ENCODE data around the gene MED7. TPM values are rescaled to one million over a fixed set of nuclear protein-coding genes. Genes with fewer than 3 reads are reported as not detected.

MED7 gene
- total and polyA plus RNA-seq, 2 of the 8 experiments (the other 6 are each of a cell fraction or from before 2014, with no cell fraction given), result 6.9 to 9.5 TPM

DNA sequence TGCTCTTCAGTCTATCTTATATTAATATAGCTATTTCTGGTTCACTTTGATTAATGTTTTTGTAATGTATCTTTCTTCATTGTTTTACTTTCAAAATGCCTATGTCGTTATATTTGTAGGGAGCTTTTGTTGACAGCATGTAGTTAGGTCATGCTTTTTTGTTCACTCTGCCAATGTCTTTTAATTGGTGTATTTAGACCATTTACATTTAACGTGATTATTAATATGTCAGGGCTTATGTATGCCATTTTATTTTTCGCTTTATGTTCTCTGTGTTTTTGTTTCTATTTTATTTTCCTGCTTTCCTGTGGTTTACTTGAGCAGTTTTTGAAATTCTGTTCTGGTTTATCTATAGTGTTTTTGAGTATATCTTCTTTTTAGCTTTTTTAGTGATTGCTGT is 12.6 kb upstream of the MED7 start:
- CTCF ChIA-PET (ENCODE audit: partially characterized antibody), result no interaction called here
- H3K23ac ChIP-seq (ENCODE audit: insufficient read length), result no peak overlapping the region
- H3K9ac ChIP-seq (replicated peaks in 1 of 4; ENCODE audit: extremely low read depth in 1 of 4, low read depth in 3 of 4, low read length in 3 of 4), result no peak overlapping the region
- no peaks in the 10 kb centered on the region for H3K36me3 ChIP-seq (ENCODE audit: control insufficient read depth in 2 of 4, insufficient read depth in 4 of 4, low read length in 3 of 4)
- no peaks in the 10 kb centered on the region for H3K79me1 ChIP-seq (ENCODE audit: low read depth, low read length)
- H3K4me2 ChIP-seq (ENCODE audit: insufficient read depth in 1 of 2, low read depth in 2 of 2, low read length in 2 of 2), result no peak overlapping the region
- no peaks in the 10 kb centered on the region for H3K9me3 ChIP-seq (ENCODE audit: insufficient read depth in 2 of 2, low read depth in 1 of 2, low read length in 1 of 2)
- H2BK12ac ChIP-seq (ENCODE audit: low read depth, low read length), result no peak overlapping the region
- FAIRE-seq (no peak), DNase-seq (ENCODE audit: low read depth in 1 of 2, low spot score in 2 of 2) (no peak)
- no peak overlapping the region for H2BK120ac ChIP-seq (replicated peaks; ENCODE audit: low read depth, low read length)
- no peak overlapping the region for H3K4ac ChIP-seq (replicated peaks; ENCODE audit: insufficient read length, low read depth, low read length)
- H2BK5ac ChIP-seq (ENCODE audit: low read depth, low read length), result no peak overlapping the region
- no peaks in the 10 kb centered on the region for H3K79me2 ChIP-seq (ENCODE audit: control insufficient read depth in 1 of 2, insufficient read depth in 2 of 2, low read length in 2 of 2)
- H3K18ac ChIP-seq (ENCODE audit: extremely low read depth, low read length), result no peak overlapping the region
- POLR2A ChIA-PET (ENCODE audit: partially characterized antibody), result no interaction called here
- H3K14ac ChIP-seq (ENCODE audit: insufficient read length), result no peak overlapping the region
- H3K23me2 ChIP-seq (ENCODE audit: low read depth, low read length), result no peaks in the 10 kb centered on the region
- H3K4me3 ChIP-seq (ENCODE audit: extremely low read depth in 1 of 4, insufficient read depth in 2 of 4, low read depth in 3 of 4, low read length in 4 of 4), result no peak overlapping the region
- H3K27ac ChIP-seq (ENCODE audit: low read depth, low read length), result no peak overlapping the region
- no peak overlapping the region for H2AK5ac ChIP-seq (ENCODE audit: low read depth, low read length)
- no peak overlapping the region for H3K56ac ChIP-seq (replicated peaks; ENCODE audit: insufficient read length, low read depth, low read length)
- no peak overlapping the region for H4K5ac ChIP-seq (ENCODE audit: insufficient read length, low read depth, low read length)
- no peak overlapping the region for H2BK15ac ChIP-seq (ENCODE audit: low read length)
- no peak overlapping the region for H4K8ac ChIP-seq (ENCODE audit: extremely low read depth, insufficient read depth, low read length)
- no peaks in the 10 kb centered on the region for H3K27me3 ChIP-seq (replicated peaks in 1 of 4; ENCODE audit: control insufficient read depth in 3 of 4, extremely low read depth in 1 of 4, insufficient read depth in 3 of 4, low read length in 3 of 4)
- no peak overlapping the region for H2BK20ac ChIP-seq (ENCODE audit: low read length)
- WGBS, 2 experiments (ENCODE audit: extremely low coverage in 1 of 2, insufficient coverage in 1 of 2, insufficient read length in 1 of 2, insufficient replicate concordance in 2 of 2, low coverage in 1 of 2, low lambda C conversion rate in 2 of 2, missing lambda C conversion rate in 1 of 2), result 92% methylated on average over 3 of the region's 3 CpGs; no CpG with 5 or more reads in 1 of the 2 experiments
- H4K91ac ChIP-seq (replicated peaks; ENCODE audit: insufficient read length, low read length), result no peak overlapping the region
- no peaks in the 10 kb centered on the region for H3K4me1 ChIP-seq (replicated peaks in 1 of 4; ENCODE audit: control insufficient read depth in 3 of 4, insufficient read depth in 4 of 4, low read length in 3 of 4)
- TF ChIP-seq JUND (IDR thresholded peaks at IDR 0.05; ENCODE audit: low read length) (no peak), CTBP2 (IDR thresholded peaks at IDR 0.05; ENCODE audit: borderline replicate concordance, insufficient read depth, insufficient read length, low read length) (no peak), CHD2 (IDR thresholded peaks at IDR 0.05; ENCODE audit: low read length) (no peak), KDM4A (IDR thresholded peaks at IDR 0.05; ENCODE audit: low read depth, low read length, severe bottlenecking) (no peak), ZNF274 (IDR thresholded peaks at IDR 0.05; ENCODE audit: borderline replicate concordance, extremely low read depth, low read length) (no peak), BACH1 (IDR thresholded peaks at IDR 0.05; ENCODE audit: low read length) (no peak), KDM1A (IDR thresholded peaks at IDR 0.05; ENCODE audit: borderline replicate concordance, low read length) (no peak)
- TF ChIP-seq, protein P1, sequence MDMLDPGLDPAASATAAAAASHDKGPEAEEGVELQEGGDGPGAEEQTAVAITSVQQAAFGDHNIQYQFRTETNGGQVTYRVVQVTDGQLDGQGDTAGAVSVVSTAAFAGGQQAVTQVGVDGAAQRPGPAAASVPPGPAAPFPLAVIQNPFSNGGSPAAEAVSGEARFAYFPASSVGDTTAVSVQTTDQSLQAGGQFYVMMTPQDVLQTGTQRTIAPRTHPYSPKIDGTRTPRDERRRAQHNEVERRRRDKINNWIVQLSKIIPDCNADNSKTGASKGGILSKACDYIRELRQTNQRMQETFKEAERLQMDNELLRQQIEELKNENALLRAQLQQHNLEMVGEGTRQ (IDR thresholded peaks at IDR 0.05; ENCODE audit: low read length), result no peak
- H2AFZ ChIP-seq (ENCODE audit: low read length), result no peak overlapping the region
- H4K20me1 ChIP-seq (replicated peaks in 1 of 2; ENCODE audit: control insufficient read depth in 1 of 2, insufficient read depth in 2 of 2, low read length in 2 of 2), result no peaks in the 10 kb centered on the region
